RWPE2 (cell line): ENCODE data around the gene LDLRAD1.
"Not testable (repeated sequence)": the region's sequence is repeated elsewhere in the genome, so short reads cannot be mapped to it uniquely, and the experiment has no call there.

Experiments
- ATAC-seq: fragments of 200-7000 bp; cut with Tn5 transposase; 3 replicates; pipeline ENCODE4 v1.9.1; 2021; ENCODE audit warnings: low read depth
- DNase-seq: peaks from one replicate; pipeline ENCODE4 v3.0.0-alpha.2; 2020; ENCODE audit warnings: low spot score
- H3K27ac ChIP-seq: fragments of 450-650 bp; 2 replicates; pipeline ENCODE4 v1.5.1; 2017; ENCODE audit warnings: mild to moderate bottlenecking; ENCODE audit not compliant: poor library complexity, severe bottlenecking
- H3K27me3 ChIP-seq: fragments of 250-450 bp; sonication (Bioruptor Pico); 2 replicates; pipeline ENCODE4 v1.5.1; 2021; ENCODE audit warnings: mild to moderate bottlenecking, moderate library complexity; ENCODE audit not compliant: insufficient read depth, poor library complexity, severe bottlenecking
- H3K36me3 ChIP-seq: fragments of 250-450 bp; sonication (Bioruptor Pico); 2 replicates; pipeline ENCODE4 v1.5.1; 2020; ENCODE audit warnings: low read depth, mild to moderate bottlenecking, moderate library complexity
- H3K4me1 ChIP-seq: fragments of 250-450 bp; sonication (Bioruptor Pico); 2 replicates; pipeline ENCODE4 v1.5.1; 2021; ENCODE audit warnings: mild to moderate bottlenecking, moderate library complexity; ENCODE audit not compliant: insufficient read depth, poor library complexity, severe bottlenecking
- H3K4me3 ChIP-seq: fragments of 250-450 bp; sonication (Bioruptor Pico); 2 replicates; pipeline ENCODE4 v1.5.1; 2021; ENCODE audit warnings: mild to moderate bottlenecking, moderate library complexity; ENCODE audit not compliant: severe bottlenecking
- H3K9me3 ChIP-seq: fragments of 250-450 bp; sonication (Bioruptor Pico); 2 replicates; pipeline ENCODE4 v1.5.1; 2021; ENCODE audit warnings: mild to moderate bottlenecking, moderate library complexity; ENCODE audit not compliant: severe bottlenecking
- TF ChIP-seq, protein P1 (sequence below): fragments of 450-650 bp; IDR thresholded peaks from one replicate; pipeline ENCODE4 v1.5.1; 2017; ENCODE audit warnings: mild to moderate bottlenecking, moderate library complexity; ENCODE audit not compliant: poor library complexity, severe bottlenecking

LDLRAD1 gene

DNA sequence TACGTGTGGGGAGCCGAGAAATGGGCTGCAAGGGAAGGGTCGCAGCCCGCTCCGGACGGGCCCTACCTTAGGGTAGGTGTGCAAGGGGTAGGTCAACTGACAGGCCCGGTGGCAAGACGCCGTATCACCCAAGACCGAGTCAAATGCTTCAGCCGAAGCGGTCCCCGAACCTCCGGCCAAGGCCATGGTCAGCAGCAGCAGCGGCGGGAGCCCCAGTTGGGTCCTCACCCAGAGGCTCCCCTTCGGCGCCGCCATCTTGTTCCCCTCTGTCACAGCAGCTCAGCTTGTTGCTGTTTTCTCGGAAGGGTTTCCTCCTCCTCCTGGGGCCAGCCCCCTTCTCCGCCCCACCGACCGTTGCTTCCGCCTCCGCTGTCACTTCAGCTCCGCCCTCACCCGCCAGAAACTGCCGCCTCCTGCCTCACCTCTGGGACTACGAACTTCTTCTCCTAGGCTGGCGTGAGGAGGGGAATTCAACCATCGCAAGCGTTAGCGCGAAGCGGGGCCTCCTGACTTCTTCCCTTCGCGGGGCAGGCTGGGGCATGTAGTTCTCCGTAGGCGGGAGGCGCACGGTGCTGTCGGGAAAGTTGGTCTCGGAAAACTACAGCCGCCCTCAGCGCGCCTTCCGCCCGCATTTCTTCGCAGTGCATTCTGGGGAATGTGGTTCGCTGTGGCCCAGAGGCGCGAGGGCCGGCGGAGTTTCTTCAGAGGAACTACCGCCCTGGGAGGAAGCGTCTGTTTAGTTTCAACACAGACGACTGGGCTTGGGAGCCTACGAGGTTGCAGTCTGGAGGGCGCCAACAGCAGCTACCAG, 35.2 kb upstream of the LDLRAD1 start, which contains the start of the genes TCEANC2 and TMEM59:
Gene TCEANC2, plus strand, starts transcription at position 675 of the 811 bp plus-strand sequence. CDS start 815 bp downstream, outside the sequence.
Gene TMEM59, minus strand, starts transcription at position 271 of the 811 bp plus-strand sequence. Its CDS starts 16 bp downstream, at position 255.
- Histone ChIP-seq H3K27me3 (no peaks in the 10 kb centered on the region), H3K4me1 (peaks cover 9% of the 10 kb centered on the region), H3K36me3 (peaks cover 5% of the 10 kb centered on the region; the same call in 1 of the 2 replicates), H3K4me3 (peak within 1 kb of the TSS; percentile 85), H3K27ac (peak within 1 kb of the TSS; percentile 58), H3K9me3 (no peaks in the 10 kb centered on the region)
- TF ChIP-seq, protein P1, sequence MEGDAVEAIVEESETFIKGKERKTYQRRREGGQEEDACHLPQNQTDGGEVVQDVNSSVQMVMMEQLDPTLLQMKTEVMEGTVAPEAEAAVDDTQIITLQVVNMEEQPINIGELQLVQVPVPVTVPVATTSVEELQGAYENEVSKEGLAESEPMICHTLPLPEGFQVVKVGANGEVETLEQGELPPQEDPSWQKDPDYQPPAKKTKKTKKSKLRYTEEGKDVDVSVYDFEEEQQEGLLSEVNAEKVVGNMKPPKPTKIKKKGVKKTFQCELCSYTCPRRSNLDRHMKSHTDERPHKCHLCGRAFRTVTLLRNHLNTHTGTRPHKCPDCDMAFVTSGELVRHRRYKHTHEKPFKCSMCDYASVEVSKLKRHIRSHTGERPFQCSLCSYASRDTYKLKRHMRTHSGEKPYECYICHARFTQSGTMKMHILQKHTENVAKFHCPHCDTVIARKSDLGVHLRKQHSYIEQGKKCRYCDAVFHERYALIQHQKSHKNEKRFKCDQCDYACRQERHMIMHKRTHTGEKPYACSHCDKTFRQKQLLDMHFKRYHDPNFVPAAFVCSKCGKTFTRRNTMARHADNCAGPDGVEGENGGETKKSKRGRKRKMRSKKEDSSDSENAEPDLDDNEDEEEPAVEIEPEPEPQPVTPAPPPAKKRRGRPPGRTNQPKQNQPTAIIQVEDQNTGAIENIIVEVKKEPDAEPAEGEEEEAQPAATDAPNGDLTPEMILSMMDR, result no peak
- ATAC-seq, result peak; percentile 93
- peak; percentile 98 for DNase-seq

DNA sequence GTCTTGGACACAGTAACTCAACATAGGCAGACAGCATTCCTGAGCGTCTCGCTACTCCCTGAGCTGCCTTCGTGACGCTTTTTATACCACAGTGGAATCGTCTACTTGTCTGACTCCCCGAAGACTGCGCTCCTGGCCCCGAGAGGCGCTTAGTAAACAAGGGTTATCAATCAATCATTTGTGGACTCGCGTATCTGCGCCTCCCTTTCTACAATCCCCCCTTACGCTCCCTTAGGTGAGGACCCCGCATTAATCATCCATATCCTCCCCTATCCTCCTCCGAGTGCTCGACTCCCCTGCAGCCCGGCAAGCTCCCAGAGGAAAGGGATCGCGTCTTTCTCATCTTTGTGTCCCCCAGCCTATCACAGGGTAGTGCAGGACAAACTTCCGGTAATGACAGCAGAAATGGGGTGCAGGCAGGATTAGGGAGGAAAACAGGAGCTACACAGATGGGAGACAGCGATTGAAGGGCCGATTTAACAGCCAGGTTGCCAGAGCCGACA, 34.5 kb upstream of the LDLRAD1 start:
- Histone ChIP-seq H3K27ac (peak overlapping the region; percentile 58), H3K4me1 (peaks cover 9% of the 10 kb centered on the region), H3K9me3 (no peaks in the 10 kb centered on the region), H3K27me3 (no peaks in the 10 kb centered on the region), H3K4me3 (peak overlapping the region; percentile 85), H3K36me3 (peaks cover under 1% of the 10 kb centered on the region; the same call in 1 of the 2 replicates)
- DNase-seq, result no peak
- peak; percentile 26 for ATAC-seq
- TF ChIP-seq, protein P1, result no peak

DNA sequence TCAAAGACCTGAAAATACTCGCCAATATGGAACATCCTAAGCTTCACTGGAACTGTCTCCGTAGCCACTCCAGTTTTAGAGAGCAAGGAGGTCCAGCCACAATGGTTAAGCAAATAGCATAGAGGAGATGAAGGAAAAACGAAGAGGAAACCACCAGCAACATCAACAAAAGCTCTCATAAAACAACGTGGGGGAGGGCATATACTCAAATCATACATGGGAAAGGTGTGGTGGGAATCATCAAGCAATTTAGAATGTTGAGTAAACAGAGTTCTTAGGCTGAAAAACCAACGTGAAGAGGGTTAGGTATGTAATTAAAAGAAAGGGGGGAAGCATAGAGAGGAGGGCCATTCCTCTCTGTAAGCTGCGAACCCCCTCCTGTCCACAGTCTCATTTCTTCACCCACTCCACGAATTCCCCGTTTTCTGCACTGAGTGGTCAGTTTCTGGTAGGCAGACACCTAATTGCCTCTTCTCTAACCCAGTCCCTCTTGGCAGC, 34.0 kb upstream of the LDLRAD1 start:
- Histone ChIP-seq H3K9me3 (no peaks in the 10 kb centered on the region), H3K27me3 (no peaks in the 10 kb centered on the region), H3K4me1 (peaks cover 9% of the 10 kb centered on the region), H3K27ac (peak overlapping the region; percentile 58), H3K4me3 (peak overlapping the region; percentile 85), H3K36me3 (no peaks in the 10 kb centered on the region; the same call in 1 of the 2 replicates)
- ATAC-seq, result no peak
- TF ChIP-seq, protein P1, result no peak
- DNase-seq, result no peak

DNA sequence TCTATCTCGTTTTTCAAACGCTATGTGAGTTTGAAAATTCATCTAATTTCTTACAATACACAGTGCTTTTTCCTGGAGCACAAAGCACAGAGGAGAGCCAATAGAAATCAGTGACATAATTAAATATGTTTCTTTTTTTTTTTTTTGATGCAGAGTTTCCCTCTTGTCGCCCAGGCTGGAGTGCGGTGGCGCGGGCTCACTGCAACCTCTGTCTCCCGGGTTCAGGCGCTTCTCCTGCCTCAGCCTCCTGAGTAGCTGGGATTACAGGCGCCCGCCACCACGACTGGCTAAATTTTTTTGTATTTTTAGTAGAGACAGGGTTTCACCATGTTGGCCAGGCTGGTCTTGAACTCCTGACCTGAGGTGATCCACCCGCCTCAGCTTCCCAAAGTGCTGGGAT, 32.4 kb upstream of the LDLRAD1 start:
- not testable (repeated sequence) for H3K27ac ChIP-seq, H3K4me1 ChIP-seq, H3K9me3 ChIP-seq, DNase-seq, H3K27me3 ChIP-seq, H3K4me3 ChIP-seq, ATAC-seq, H3K36me3 ChIP-seq

DNA sequence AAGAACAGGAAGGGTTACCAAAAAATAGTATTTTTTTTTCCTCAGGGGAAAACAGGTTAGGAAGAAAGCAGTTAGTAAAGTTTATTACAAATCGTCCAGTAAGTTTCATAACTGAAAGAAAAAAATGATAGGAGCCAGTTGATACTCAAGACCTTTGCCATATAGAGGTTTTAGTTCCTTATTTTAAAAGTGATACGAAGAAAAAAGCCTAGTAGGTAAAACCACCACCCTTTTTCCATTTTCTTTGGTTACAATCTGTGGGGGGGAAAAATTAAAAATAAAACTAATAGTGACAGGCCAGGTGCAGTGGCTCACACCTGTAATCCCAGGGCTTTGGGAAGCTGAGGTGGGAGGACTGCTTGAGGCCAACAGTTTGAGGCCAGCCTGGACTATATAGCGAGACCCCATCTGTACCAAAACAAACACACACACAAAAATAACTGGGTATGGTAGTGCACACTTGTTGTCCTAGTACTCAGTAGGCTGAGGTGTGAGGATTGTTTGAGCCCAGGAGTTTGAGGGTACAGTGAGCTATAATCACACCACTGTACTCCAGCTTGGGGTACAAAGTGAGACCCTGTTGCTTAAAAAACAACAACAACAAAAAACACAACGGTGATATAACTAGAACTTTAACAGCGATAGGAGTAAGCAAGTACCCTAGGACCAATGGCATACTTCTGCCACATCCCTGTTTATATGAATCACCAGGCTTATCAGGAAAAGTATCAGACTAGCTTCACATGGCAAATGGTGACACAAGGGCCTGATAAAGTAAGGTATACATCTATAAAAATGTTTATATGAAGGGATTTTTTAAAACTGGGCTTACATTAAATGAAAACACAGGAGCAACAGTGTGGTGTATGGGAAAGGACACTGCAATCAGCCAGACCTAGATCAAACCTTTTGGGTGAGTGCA, 29.7 kb upstream of the LDLRAD1 start:
- H3K9me3 ChIP-seq, result no peaks in the 10 kb centered on the region
- no peaks in the 10 kb centered on the region for H3K27me3 ChIP-seq
- no peak overlapping the region for H3K27ac ChIP-seq
- no peak overlapping the region for H3K4me3 ChIP-seq
- H3K36me3 ChIP-seq, result peaks cover 24% of the 10 kb centered on the region
- DNase-seq (no peak), ATAC-seq (no peak)
- peaks cover 6% of the 10 kb centered on the region for H3K4me1 ChIP-seq
- TF ChIP-seq, protein P1, result no peak
